WERI-Rb-1 (cell line): Measurements from ENCODE around the gene CRIP1.

ENCODE experiments used
- DNase-seq: peaks from one replicate; pipeline ENCODE4 v3.0.0-alpha.2; 2020
- H3K27ac ChIP-seq: fragments of 250-450 bp; sonication (Bioruptor Pico); 2 replicates; pipeline ENCODE4 v1.5.1; 2020; ENCODE audit warnings: mild to moderate bottlenecking, moderate library complexity
- H3K27me3 ChIP-seq: fragments of 250-450 bp; sonication (Bioruptor Pico); 2 replicates; pipeline ENCODE4 v1.5.1; 2021; ENCODE audit warnings: mild to moderate bottlenecking, low read depth, moderate library complexity; ENCODE audit not compliant: insufficient read depth, severe bottlenecking
- H3K36me3 ChIP-seq: fragments of 250-450 bp; sonication (Bioruptor Pico); 2 replicates; pipeline ENCODE4 v1.5.1; 2020; ENCODE audit warnings: mild to moderate bottlenecking, moderate library complexity
- H3K4me3 ChIP-seq: 2 replicates; pipeline ENCODE4 v1.5.1; 2011; ENCODE audit warnings: low read depth, mild to moderate bottlenecking, control low read depth, low read length
- H3K9me3 ChIP-seq: fragments of 250-450 bp; sonication (Bioruptor Pico); 2 replicates; pipeline ENCODE4 v1.5.1; 2021; ENCODE audit warnings: mild to moderate bottlenecking, moderate library complexity; ENCODE audit not compliant: severe bottlenecking
- CTCF ChIP-seq: IDR thresholded peaks from 2 replicates; pipeline ENCODE4 v1.5.1; 2011; ENCODE audit warnings: low read depth, mild to moderate bottlenecking, control low read depth, inconsistent platforms, low read length

Gene CRIP1

GRCh38 chr14:105444859-105445258 is 41.8 kb upstream of the CRIP1 start:
- no peak for TF ChIP-seq CTCF
- DNase-seq: no peak
- Histone ChIP-seq H3K27ac (no peak overlapping the region), H3K27me3 (no peaks in the 10 kb centered on the region), H3K36me3 (peaks cover 13% of the 10 kb centered on the region), H3K9me3 (no peaks in the 10 kb centered on the region), H3K4me3 (no peak overlapping the region)

- Histone ChIP-seq H3K27me3 (no peaks in the 10 kb centered on the region), H3K9me3 (no peaks in the 10 kb centered on the region), H3K4me3 (no peak overlapping the region), H3K36me3 (peaks cover 17% of the 10 kb centered on the region), H3K27ac (no peak overlapping the region)
- TF ChIP-seq CTCF: no peak
- DNase-seq: no peak
Measured at GRCh38 chr14:105445290-105445689, 41.4 kb upstream of the CRIP1 start.

GRCh38 chr14:105445901-105446845 is 40.5 kb upstream of the CRIP1 start:
- no peaks in the 10 kb centered on the region for H3K27me3 ChIP-seq
- peaks cover 26% of the 10 kb centered on the region for H3K36me3 ChIP-seq
- no peak overlapping the region for H3K4me3 ChIP-seq
- H3K27ac ChIP-seq: no peak overlapping the region
- no peak for DNase-seq
- no peaks in the 10 kb centered on the region for H3K9me3 ChIP-seq
- no peak for TF ChIP-seq CTCF

- Histone ChIP-seq H3K27ac (no peak overlapping the region), H3K9me3 (no peaks in the 10 kb centered on the region), H3K4me3 (no peak overlapping the region), H3K27me3 (no peaks in the 10 kb centered on the region), H3K36me3 (peaks cover 30% of the 10 kb centered on the region)
- DNase-seq: no peak
- no peak for TF ChIP-seq CTCF
Measured at GRCh38 chr14:105446971-105447370, 39.7 kb upstream of the CRIP1 start.

- Histone ChIP-seq H3K9me3 (no peaks in the 10 kb centered on the region), H3K27ac (peak overlapping the region; percentile 63), H3K36me3 (peaks cover 38% of the 10 kb centered on the region), H3K4me3 (no peak overlapping the region), H3K27me3 (no peaks in the 10 kb centered on the region)
- no peak for TF ChIP-seq CTCF
- no peak for DNase-seq
Measured at GRCh38 chr14:105447651-105448640, 38.7 kb upstream of the CRIP1 start.
